Mucosa of descending colon (tissue), 3 donors: ENCODE results near the gene TNRC6A. TPM values are rescaled to one million over a fixed set of nuclear protein-coding genes. Genes with fewer than 3 reads are reported as not detected.
"Not testable (repeated sequence)": the region's sequence is repeated elsewhere in the genome, so short reads cannot be mapped to it uniquely, and the experiment has no call there.

Source experiments
- ATAC-seq: fragments of 200-7000 bp; cut with Tn5 transposase; one replicate; pipeline ENCODE4 v1.9.1; 2020; ENCODE audit warnings: mild to moderate bottlenecking, moderate library complexity
- DNase-seq, 3 donors: peaks; one replicate each; pipeline ENCODE4 v3.0.0-alpha.2; 2020
- H3K36me3 ChIP-seq: fragments of 200-600 bp; one replicate; pipeline ENCODE4 v1.8.0; 2021; ENCODE audit warnings: low read depth, mild to moderate bottlenecking
- H3K4me1 ChIP-seq: fragments of 200-600 bp; one replicate; pipeline ENCODE4 v1.8.0; 2021; ENCODE audit warnings: low read depth, mild to moderate bottlenecking
- H3K4me3 ChIP-seq: fragments of 200-600 bp; one replicate; pipeline ENCODE4 v1.8.0; 2021; ENCODE audit warnings: mild to moderate bottlenecking
- H3K9me3 ChIP-seq: fragments of 200-600 bp; one replicate; pipeline ENCODE4 v1.8.0; 2021; ENCODE audit warnings: mild to moderate bottlenecking
- CTCF ChIP-seq: fragments of 200-600 bp; IDR thresholded peaks from one replicate; pipeline ENCODE4 v1.8.0; 2022; ENCODE audit warnings: antibody characterized with exemption, mild to moderate bottlenecking
- intact Hi-C, 2 donors: fragments of 100-400 bp; cut with DNase I in 1 of 2; cut with micrococcal nuclease in 1 of 2; formaldehyde crosslinking; loops; one replicate each; pipeline versions ENCODE4 v1.11.0 to v1.11.1; 2022; cut with DNase I, micrococcal nuclease
- total RNA-seq, 3 donors: library from RNA; stranded (reverse); fragmentation: NEBNext Ultra II Directional in 2 of 3; extraction: Animal tissue kit (Norgen Biotek cat#: 25700) in 2 of 3; gene quantifications; one replicate each; pipeline versions ENCODE4 v1.2.1 to v1.2.4, GENCODE V29; 2021 to 2023
- donor health status: DM: no; HTN: no; CAD: no; lungs with moderate emphysema.
- donor health status: DM: no; HTN: no; CAD: no.
- donor health status: DM: no; HTN: yes; CAD: no.

The TNRC6A gene
- total RNA-seq, 3 donors from 2014 or later, result 40.5 to 83.7 (median 47.8) TPM

GRCh38 chr16:24737391-24737871 lies 8.0 kb downstream of the TNRC6A start:
- intact Hi-C loops, result no loop called here
- Histone ChIP-seq H3K36me3 (no peaks in the 10 kb centered on the region), H3K4me3 (no peak overlapping the region), H3K4me1 (peaks cover 22% of the 10 kb centered on the region), H3K9me3 (no peaks in the 10 kb centered on the region)
- DNase-seq, result no peak
- TF ChIP-seq CTCF, result no peak
- ATAC-seq, result no peak

DNA sequence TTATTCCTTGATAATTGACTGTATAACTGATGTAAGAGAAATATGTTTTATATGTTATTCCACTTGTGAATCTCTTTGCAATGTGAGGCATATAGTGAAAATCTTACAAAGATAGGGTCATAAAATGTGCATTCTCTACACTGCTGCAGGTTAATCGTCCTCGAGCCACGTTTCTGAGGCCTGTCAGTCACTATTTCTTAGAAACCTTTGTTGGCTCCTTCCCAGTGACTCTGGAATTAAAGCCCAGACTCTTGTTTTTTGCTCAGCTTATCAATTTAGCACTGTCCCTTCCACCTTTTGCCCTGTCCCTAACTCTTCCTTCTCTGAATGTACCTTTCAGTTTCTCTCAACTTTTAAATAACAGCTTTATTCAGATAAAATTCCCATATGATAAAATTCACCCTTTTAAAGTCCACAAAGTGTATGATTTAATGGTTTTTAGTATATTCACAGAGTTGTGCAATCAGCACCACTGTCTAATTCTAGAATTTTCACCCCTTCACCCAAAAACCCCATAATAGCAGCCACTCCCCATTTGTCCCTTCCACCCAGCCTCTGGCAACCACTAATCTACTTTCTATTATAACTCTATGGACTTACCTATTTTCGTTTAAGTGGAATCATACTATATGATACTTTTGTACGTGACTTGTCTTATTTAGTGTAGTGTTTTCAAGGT lies 8.6 kb downstream of the TNRC6A start:
- Histone ChIP-seq H3K4me1 (peaks cover 22% of the 10 kb centered on the region), H3K9me3 (no peaks in the 10 kb centered on the region), H3K36me3 (no peaks in the 10 kb centered on the region), H3K4me3 (no peak overlapping the region)
- DNase-seq (no peak), ATAC-seq (no peak)
- intact Hi-C loops, result no loop called here
- no peak for TF ChIP-seq CTCF

- peaks cover 22% of the 10 kb centered on the region for H3K4me1 ChIP-seq
- H3K36me3 ChIP-seq, result no peaks in the 10 kb centered on the region
- DNase-seq (no peak), ATAC-seq (no peak)
- intact Hi-C loops, result no loop called here
- TF ChIP-seq CTCF, result no peak
- H3K9me3 ChIP-seq, result no peaks in the 10 kb centered on the region
- no peak overlapping the region for H3K4me3 ChIP-seq
Observed at GRCh38 chr16:24738895-24739294, 9.4 kb downstream of the TNRC6A start.

GRCh38 chr16:24741862-24742261 lies 12.4 kb downstream of the TNRC6A start:
- no peaks in the 10 kb centered on the region for H3K36me3 ChIP-seq
- no peak for TF ChIP-seq CTCF

GRCh38 chr16:24742610-24743009 lies 13.2 kb downstream of the TNRC6A start:
- ATAC-seq, intact Hi-C loops, H3K4me3 ChIP-seq, H3K9me3 ChIP-seq, H3K4me1 ChIP-seq, DNase-seq, H3K36me3 ChIP-seq: not testable (repeated sequence)

More at GRCh38 chr16:24741862-24742261, 12.4 kb downstream of the TNRC6A start:
- DNase-seq (no peak), ATAC-seq (no peak)
- Histone ChIP-seq H3K9me3 (no peaks in the 10 kb centered on the region), H3K4me3 (no peak overlapping the region), H3K4me1 (peaks cover 14% of the 10 kb centered on the region)
- intact Hi-C loops, result no loop called here

- Histone ChIP-seq H3K9me3 (no peaks in the 10 kb centered on the region), H3K4me1 (peaks cover 7% of the 10 kb centered on the region), H3K36me3 (no peaks in the 10 kb centered on the region), H3K4me3 (no peak overlapping the region)
- intact Hi-C loops, result no loop called here
- TF ChIP-seq CTCF, result no peak
- DNase-seq (no peak), ATAC-seq (no peak)
Observed at GRCh38 chr16:24745391-24745790, 15.9 kb downstream of the TNRC6A start.
